CD4-positive, CD25-positive, alpha-beta regulatory T cell (primary cell): Measurements from ENCODE around the gene CHST14. TPM values are rescaled to one million over a fixed set of nuclear protein-coding genes. Genes with fewer than 3 reads are reported as not detected.
"Not testable (repeated sequence)": the region's sequence is repeated elsewhere in the genome, so short reads cannot be mapped to it uniquely, and the experiment has no call there.

ENCODE experiments used
- ATAC-seq, 2 donors: fragments of 150-1000 bp; cut with Tn5 transposase; one replicate each; pipeline ENCODE4 v1.10.0; 2021; ENCODE audit warnings: low read depth in 2 of 2, moderate number of reproducible peaks in 2 of 2, moderate library complexity in 1 of 2
- DNase-seq, 3 donors: peaks; one replicate each; pipeline versions ENCODE4 v3.0.0 to v3.0.0-alpha.2; 2012 to 2022; ENCODE audit warnings: mixed read lengths in 1 of 3
- H3K27ac ChIP-seq: one replicate; pipeline ENCODE4 v1.7.0; 2013; ENCODE audit warnings: mild to moderate bottlenecking, low read length; ENCODE audit not compliant: insufficient read depth, poor library complexity, severe bottlenecking
- H3K27me3 ChIP-seq: one replicate; pipeline ENCODE4 v1.7.0; 2013; ENCODE audit warnings: low read length; ENCODE audit not compliant: control insufficient read depth, insufficient read depth
- H3K36me3 ChIP-seq: one replicate; pipeline ENCODE4 v1.7.0; 2013; ENCODE audit warnings: mild to moderate bottlenecking, low read length, moderate library complexity; ENCODE audit not compliant: control insufficient read depth, insufficient read depth
- H3K4me1 ChIP-seq: 2 replicates; pipeline ENCODE4 v1.7.0; 2013; ENCODE audit warnings: mild to moderate bottlenecking, low read length; ENCODE audit not compliant: insufficient read depth, control insufficient read depth, poor library complexity, severe bottlenecking
- H3K4me3 ChIP-seq: one replicate; pipeline ENCODE4 v1.7.0; 2013; ENCODE audit warnings: low read depth, mild to moderate bottlenecking, low read length, moderate library complexity
- H3K9me3 ChIP-seq, 2 experiments: 1 replicate in 1 of 2; 2 replicates in 1 of 2; pipeline ENCODE4 v1.7.0; 2013; ENCODE audit warnings: low read length in 2 of 2, mild to moderate bottlenecking in 1 of 2, moderate library complexity in 1 of 2; ENCODE audit not compliant: control insufficient read depth in 2 of 2
- H3K27ac Mint-ChIP-seq, 3 donors: one replicate each; pipeline ENCODE4 v1.8.0; 2020 to 2022; ENCODE audit warnings: mild to moderate bottlenecking in 3 of 3, mixed read lengths in 3 of 3, moderate library complexity in 2 of 3
- H3K27me3 Mint-ChIP-seq: one replicate; pipeline ENCODE4 v1.8.0; 2022; ENCODE audit warnings: mild to moderate bottlenecking, mixed read lengths
- H3K36me3 Mint-ChIP-seq: one replicate; pipeline ENCODE4 v1.8.0; 2020; ENCODE audit warnings: mixed read lengths
- H3K4me1 Mint-ChIP-seq, 4 donors: one replicate each; pipeline ENCODE4 v1.8.0; 2020 to 2022; ENCODE audit warnings: mixed read lengths in 4 of 4, mild to moderate bottlenecking in 1 of 4
- H3K4me3 Mint-ChIP-seq, 4 donors: one replicate each; pipeline ENCODE4 v1.8.0; 2020 to 2022; ENCODE audit warnings: mild to moderate bottlenecking in 4 of 4, mixed read lengths in 4 of 4, moderate library complexity in 3 of 4
- H3K9me3 Mint-ChIP-seq, 7 donors: one replicate each; pipeline ENCODE4 v1.8.0; 2020 to 2022; ENCODE audit warnings: mixed read lengths in 7 of 7, mild to moderate bottlenecking in 3 of 7, moderate library complexity in 2 of 7
- polyA plus RNA-seq, 4 donors: library from polyadenylated mRNA; unstranded; fragments of 300-500 nt; fragmentation: Illumina TruSeq; gene quantifications; one replicate each; pipeline ENCODE4 v1.2.3, GENCODE V29; 2021
- total RNA-seq: library from RNA; stranded (reverse); gene quantifications from one replicate; pipeline ENCODE4 v1.2.3, GENCODE V29; 2022

The CHST14 gene
- total and polyA plus RNA-seq, 5 donors from 2014 or later = 1.1 to 6.3 (median 1.5) TPM

DNA sequence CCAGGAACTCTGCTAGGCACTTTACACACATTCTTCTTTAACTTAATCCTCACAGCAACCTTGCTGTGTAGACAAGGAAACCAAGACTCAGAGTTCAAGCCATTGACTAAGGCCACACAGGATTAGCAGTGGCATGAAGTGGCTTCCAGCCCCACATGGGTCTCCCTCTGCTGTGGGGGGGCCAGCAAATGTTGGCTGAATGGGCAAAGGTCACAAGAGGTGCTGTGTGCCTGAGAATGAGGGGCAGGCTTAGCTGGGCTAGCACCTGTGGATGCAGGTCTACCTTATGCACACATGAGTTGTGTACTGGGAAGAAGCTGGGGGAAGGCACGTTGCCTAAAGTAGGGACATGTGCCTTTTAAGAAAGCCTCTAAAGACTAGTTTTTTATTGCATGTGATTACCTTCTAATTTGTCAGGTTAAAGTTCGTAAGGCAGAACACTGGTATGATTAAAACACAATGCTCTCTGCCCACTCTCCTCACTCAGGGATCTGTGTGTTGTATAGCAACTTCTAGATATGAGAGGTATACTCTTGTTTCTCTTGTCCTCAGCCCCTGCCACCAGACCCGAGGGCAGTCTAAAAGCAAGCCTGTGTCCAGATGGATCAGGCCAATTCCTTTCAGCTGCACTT is 19.1 kb upstream of the CHST14 start:
- peak overlapping the region; percentile 47 for H3K4me3 ChIP-seq
- no peaks in the 10 kb centered on the region for H3K9me3 ChIP-seq
- Mint-ChIP-seq H3K9me3 (no peaks in the 10 kb centered on the region), H3K4me1 (peaks cover 13 to 89% (median 65%) of the 10 kb centered on the region in 4 donors), H3K27me3 (no peaks in the 10 kb centered on the region), H3K4me3 (peak overlapping the region; percentile 61 to 81 (median 78)), H3K36me3 (no peaks in the 10 kb centered on the region), H3K27ac (peak overlapping the region; percentile 89 to 92 (median 92))
- DNase-seq (no peak), ATAC-seq (no peak)
- H3K27me3 ChIP-seq = no peaks in the 10 kb centered on the region
- no peaks in the 10 kb centered on the region for H3K36me3 ChIP-seq
- peak overlapping the region; percentile 38 for H3K27ac ChIP-seq
- peaks cover 63% of the 10 kb centered on the region for H3K4me1 ChIP-seq

DNA sequence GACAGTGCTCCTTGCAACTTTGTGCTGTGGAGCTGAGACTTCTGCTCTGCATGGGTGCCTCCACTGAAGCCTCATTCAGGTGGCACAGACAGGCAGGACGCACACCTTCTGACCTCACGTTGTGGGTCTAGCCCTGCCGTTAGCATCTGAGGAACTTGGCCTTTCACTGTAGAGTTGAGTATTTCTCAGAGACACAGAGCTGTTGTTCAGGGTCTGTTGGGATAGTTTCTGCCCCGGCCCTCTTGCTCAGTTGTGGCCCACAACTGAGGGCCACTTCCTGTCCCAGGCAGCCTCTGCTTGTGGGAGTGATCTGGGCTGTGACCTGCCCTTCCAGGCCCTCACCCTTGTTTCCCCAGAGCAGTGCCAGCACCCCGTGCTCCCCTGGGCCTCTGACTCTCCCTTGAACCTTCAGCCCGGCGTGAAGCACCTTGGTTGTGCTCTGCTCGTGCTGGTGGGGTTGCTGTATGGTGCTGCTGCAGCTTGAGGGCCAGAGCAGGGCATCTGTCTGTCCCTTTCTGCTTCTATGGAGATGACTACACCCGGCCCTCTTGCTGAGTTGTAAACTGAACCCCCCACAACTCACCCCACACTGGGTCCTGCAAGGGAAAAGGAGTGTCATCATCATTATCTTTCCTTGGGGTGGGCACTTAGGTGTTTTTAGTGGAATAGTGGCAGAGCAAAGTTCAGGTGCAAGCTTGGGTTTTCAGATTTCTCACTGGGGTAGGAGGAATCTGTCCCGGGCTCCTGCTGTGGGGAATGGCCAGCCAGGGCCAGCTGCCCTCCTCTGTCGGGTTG is 18.3 kb upstream of the CHST14 start:
- Histone ChIP-seq H3K4me3 (peak overlapping the region; percentile 47), H3K27ac (peak overlapping the region; percentile 33), H3K36me3 (no peaks in the 10 kb centered on the region), H3K9me3 (no peaks in the 10 kb centered on the region), H3K27me3 (no peaks in the 10 kb centered on the region), H3K4me1 (peaks cover 66% of the 10 kb centered on the region)
- peak overlapping the region; percentile 77 to 81 (median 78) for H3K4me3 Mint-ChIP-seq
- DNase-seq = peak in 1 of 3 donors; percentile 51
- no peaks in the 10 kb centered on the region for H3K27me3 Mint-ChIP-seq
- H3K9me3 Mint-ChIP-seq = no peaks in the 10 kb centered on the region
- ATAC-seq = peak; percentile 39 to 44
- peaks cover 13 to 92% (median 69%) of the 10 kb centered on the region in 4 donors for H3K4me1 Mint-ChIP-seq
- no peaks in the 10 kb centered on the region for H3K36me3 Mint-ChIP-seq
- peak overlapping the region; percentile 89 to 92 (median 92) for H3K27ac Mint-ChIP-seq

DNA sequence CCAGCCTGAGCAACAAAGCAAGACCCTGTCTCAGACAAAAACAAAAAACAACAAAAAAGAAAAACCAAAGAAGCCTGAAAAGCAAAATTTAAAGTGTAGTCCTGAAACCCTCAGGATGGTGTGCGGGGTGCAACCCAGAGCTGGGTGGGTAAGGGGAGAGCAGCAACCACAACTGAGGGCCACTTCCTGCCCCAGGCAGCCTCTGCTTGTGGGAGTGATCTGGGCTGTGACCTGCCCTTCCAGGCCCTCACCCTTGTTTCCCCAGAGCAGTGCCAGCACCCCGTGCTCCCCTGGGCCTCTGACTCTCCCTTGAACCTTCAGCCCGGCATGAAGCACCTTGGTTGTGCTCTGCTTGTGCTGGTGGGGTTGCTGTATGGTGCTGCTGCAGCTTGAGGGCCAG is 16.8 kb upstream of the CHST14 start:
- H3K4me3 ChIP-seq = peak overlapping the region; percentile 55
- not testable (repeated sequence) for H3K27me3 Mint-ChIP-seq, H3K9me3 Mint-ChIP-seq, H3K27me3 ChIP-seq, H3K36me3 ChIP-seq, H3K9me3 ChIP-seq, H3K36me3 Mint-ChIP-seq
- H3K4me1 ChIP-seq = peaks cover 66% of the 10 kb centered on the region
- Mint-ChIP-seq H3K4me1 (peaks cover 13 to 86% (median 66%) of the 10 kb centered on the region in 4 donors), H3K4me3 (peak overlapping the region; percentile 17 to 81 (median 78)), H3K27ac (peak overlapping the region; percentile 72 to 92 (median 90))
- peak; percentile 75 to 77 for ATAC-seq
- DNase-seq = peak in 2 of 3 donors; percentile 36 to 83
- peak overlapping the region; percentile 33 for H3K27ac ChIP-seq

DNA sequence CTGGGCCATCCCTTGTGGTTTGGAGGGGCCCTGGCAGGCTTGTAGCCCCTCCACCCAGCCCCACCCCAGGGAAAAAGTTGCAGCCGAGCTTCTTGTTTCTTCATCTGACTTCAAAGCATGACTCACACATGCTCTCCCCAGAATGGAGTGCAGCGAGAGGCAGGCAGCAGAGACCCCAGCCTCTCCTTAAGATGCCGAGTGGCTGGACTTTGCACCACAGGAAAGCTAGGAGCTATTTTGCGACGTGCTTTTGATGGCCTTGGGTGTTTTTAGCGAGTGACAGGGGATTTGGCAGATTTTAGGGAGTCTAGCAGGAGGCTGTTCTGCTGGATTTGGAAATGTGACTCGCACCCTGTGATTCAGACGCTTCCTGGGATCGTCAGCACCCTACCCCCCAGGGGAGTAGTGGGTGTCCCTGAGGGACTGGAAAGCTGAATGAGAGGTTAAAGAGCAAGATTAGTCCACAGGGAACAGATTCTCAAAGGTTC is 15.8 kb upstream of the CHST14 start:
- Histone ChIP-seq H3K27ac (no peak overlapping the region), H3K27me3 (no peaks in the 10 kb centered on the region), H3K4me3 (no peak overlapping the region), H3K4me1 (peaks cover 63% of the 10 kb centered on the region), H3K9me3 (no peaks in the 10 kb centered on the region), H3K36me3 (peaks cover 14% of the 10 kb centered on the region)
- no peak for ATAC-seq
- H3K27me3 Mint-ChIP-seq = no peaks in the 10 kb centered on the region
- H3K4me1 Mint-ChIP-seq = peaks cover 13 to 78% (median 58%) of the 10 kb centered on the region in 4 donors
- peak overlapping the region in 3 of 4 donors; percentile 44 to 81 (median 80) for H3K4me3 Mint-ChIP-seq
- no peak for DNase-seq
- no peaks in the 10 kb centered on the region for H3K36me3 Mint-ChIP-seq
- peak overlapping the region; percentile 54 to 92 (median 90) for H3K27ac Mint-ChIP-seq
- H3K9me3 Mint-ChIP-seq = no peaks in the 10 kb centered on the region

DNA sequence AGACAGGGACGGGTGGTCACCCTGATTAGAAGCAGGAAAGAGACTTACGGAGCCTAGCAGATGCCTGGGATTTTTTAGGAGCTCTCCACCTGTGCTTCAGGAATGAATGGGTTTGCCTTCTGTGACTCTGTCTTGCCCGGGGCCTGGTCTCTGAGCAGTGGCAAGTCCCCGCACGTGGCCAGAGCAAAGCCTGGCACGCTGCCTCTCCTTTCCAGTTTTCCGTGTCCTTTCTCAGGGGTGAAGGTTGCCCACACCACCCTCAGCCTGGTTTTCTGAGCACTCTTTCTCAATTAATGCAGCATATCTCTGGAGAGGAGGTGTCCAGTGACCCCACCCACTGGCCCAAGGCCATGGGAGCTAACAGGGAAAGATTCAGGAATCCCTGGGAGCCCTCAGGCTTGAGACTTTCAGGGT is 14.5 kb upstream of the CHST14 start:
- no peak overlapping the region for H3K4me3 ChIP-seq
- H3K4me3 Mint-ChIP-seq = peak overlapping the region in 3 of 4 donors; percentile 11 to 35 (median 11)

DNA sequence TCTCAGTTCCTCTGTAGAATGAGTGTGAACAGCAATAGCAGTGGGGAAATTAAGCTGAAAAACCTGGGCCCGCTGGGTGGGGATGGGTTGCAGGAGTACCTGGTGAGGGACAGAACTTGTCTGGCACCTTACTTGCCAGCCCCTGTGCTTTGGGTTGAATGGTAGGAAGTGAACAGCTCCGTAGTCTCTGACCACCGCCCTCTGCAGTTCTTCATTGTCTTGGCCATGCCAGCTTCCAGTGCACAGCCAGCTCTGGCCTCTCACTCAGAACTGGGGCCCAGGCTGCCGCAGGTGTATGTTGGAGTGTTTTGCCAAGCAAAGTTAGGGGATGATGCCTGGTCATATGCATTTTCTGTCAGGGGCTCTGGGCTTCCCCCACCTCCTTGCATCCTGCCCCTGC is 14.0 kb upstream of the CHST14 start:
- ATAC-seq = no peak
- Mint-ChIP-seq H3K4me1 (peaks cover 8 to 63% (median 45%) of the 10 kb centered on the region in 4 donors), H3K27me3 (no peaks in the 10 kb centered on the region), H3K9me3 (no peaks in the 10 kb centered on the region), H3K27ac (peak overlapping the region in 2 of 3 donors; percentile 83 to 92), H3K36me3 (no peaks in the 10 kb centered on the region), H3K4me3 (peak overlapping the region in 3 of 4 donors; percentile 11 to 35 (median 11))
- Histone ChIP-seq H3K36me3 (peaks cover 23% of the 10 kb centered on the region), H3K27me3 (no peaks in the 10 kb centered on the region), H3K4me3 (no peak overlapping the region), H3K4me1 (peaks cover 50% of the 10 kb centered on the region), H3K27ac (no peak overlapping the region), H3K9me3 (no peaks in the 10 kb centered on the region)
- no peak for DNase-seq

More for the DNA sequence above, 14.5 kb upstream of the CHST14 start:
- no peaks in the 10 kb centered on the region for H3K27me3 Mint-ChIP-seq
- peaks cover 10 to 67% (median 49%) of the 10 kb centered on the region in 4 donors for H3K4me1 Mint-ChIP-seq
- H3K36me3 ChIP-seq = peaks cover 22% of the 10 kb centered on the region
- no peak for DNase-seq
- H3K9me3 Mint-ChIP-seq = no peaks in the 10 kb centered on the region
- peaks cover 55% of the 10 kb centered on the region for H3K4me1 ChIP-seq
- no peak overlapping the region for H3K27ac ChIP-seq
- H3K36me3 Mint-ChIP-seq = no peaks in the 10 kb centered on the region
- H3K9me3 ChIP-seq = no peaks in the 10 kb centered on the region
- no peaks in the 10 kb centered on the region for H3K27me3 ChIP-seq
- ATAC-seq = no peak
- H3K27ac Mint-ChIP-seq = peak overlapping the region; percentile 38 to 92 (median 83)

DNA sequence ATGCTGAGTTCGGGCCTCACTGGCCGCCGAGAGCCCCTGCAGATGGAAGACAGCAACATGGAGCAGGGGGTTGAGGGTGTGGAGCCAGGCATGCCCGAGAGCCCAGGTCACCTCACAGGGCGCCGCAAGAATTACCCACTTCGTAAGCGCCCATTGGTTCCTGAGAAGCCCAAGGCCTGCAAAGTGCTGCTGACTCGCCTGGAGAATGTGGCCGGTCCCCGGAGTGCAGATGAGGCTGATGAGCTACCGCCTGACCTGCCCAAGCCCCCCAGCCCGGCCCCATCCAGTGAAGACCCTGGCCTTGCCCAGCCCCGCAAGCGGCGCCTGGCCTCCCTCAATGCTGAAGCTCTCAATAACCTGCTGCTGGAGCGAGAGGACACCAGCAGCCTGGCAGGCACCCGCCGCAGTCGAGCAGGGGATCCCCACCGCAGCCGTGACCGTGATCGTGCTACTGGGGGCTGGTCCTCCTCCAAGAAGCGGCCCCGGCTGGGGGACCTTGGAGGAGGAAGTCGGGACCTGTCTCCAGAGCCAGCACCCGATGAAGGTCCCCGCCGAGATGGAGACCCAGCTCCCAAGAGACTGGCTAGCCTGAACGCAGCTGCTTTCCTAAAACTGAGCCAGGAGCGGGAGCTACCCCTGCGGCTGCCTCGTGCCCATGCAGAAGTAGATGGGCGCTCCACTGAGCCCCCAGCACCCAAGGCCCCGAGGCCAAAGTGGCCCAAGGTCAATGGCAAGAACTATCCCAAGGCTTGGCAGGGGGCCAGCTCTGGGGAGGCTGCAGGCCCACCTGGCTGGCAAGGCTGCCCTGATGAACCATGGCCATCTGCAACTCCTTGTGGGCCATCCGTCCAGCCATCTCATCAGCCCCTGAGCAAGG is 12.1 kb upstream of the CHST14 start:
- H3K9me3 Mint-ChIP-seq = no peaks in the 10 kb centered on the region
- peaks cover 2% of the 10 kb centered on the region for H3K36me3 Mint-ChIP-seq
- no peak overlapping the region for H3K27ac Mint-ChIP-seq
- H3K4me3 Mint-ChIP-seq = no peak overlapping the region
- no peak overlapping the region for H3K4me3 ChIP-seq
- peaks cover 30% of the 10 kb centered on the region for H3K4me1 ChIP-seq
- H3K4me1 Mint-ChIP-seq = peaks cover 0 to 43% (median 26%) of the 10 kb centered on the region in 4 donors
- no peaks in the 10 kb centered on the region for H3K9me3 ChIP-seq
- DNase-seq (no peak), ATAC-seq (no peak)
- H3K27me3 ChIP-seq = no peaks in the 10 kb centered on the region
- H3K27me3 Mint-ChIP-seq = no peaks in the 10 kb centered on the region
- no peak overlapping the region for H3K27ac ChIP-seq
- peaks cover 38% of the 10 kb centered on the region for H3K36me3 ChIP-seq
